HL-60 (cell line): Measurements from ENCODE around the gene NARF.
"Not testable (repeated sequence)": the region's sequence is repeated elsewhere in the genome, so short reads cannot be mapped to it uniquely, and the experiment has no call there.

ENCODE experiments used
- DNase-seq, 2 experiments: peaks; one replicate each; pipeline ENCODE4 v3.0.0-alpha.2; 2010 to 2020; ENCODE audit warnings: low read depth in 1 of 2, low spot score in 1 of 2
- H3K27ac ChIP-seq: fragments of 250-450 bp; sonication (Bioruptor Pico); replicated peaks from 2 replicates; pipeline ENCODE4 v1.5.1; 2020; ENCODE audit warnings: mild to moderate bottlenecking, moderate library complexity
- H3K27me3 ChIP-seq: fragments of 250-450 bp; sonication (Bioruptor Pico); 2 replicates; pipeline ENCODE4 v1.5.1; 2021; ENCODE audit warnings: mild to moderate bottlenecking, moderate library complexity; ENCODE audit not compliant: insufficient read depth, poor library complexity, severe bottlenecking
- H3K4me3 ChIP-seq: replicated peaks from 2 replicates; pipeline ENCODE4 v1.5.1; 2011; ENCODE audit warnings: mild to moderate bottlenecking, control low read depth, low read length; ENCODE audit not compliant: insufficient read depth
- GABPA ChIP-seq: IDR thresholded peaks from 2 replicates; pipeline ENCODE4 v1.6.1; 2012; ENCODE audit warnings: low read depth
- POLR2AphosphoS5 ChIP-seq: IDR thresholded peaks from 2 replicates; pipeline ENCODE4 v1.6.1; 2012; ENCODE audit warnings: low read depth
- SPI1 ChIP-seq: IDR thresholded peaks from 2 replicates; pipeline ENCODE4 v1.6.1; 2012; ENCODE audit warnings: low read depth, mild to moderate bottlenecking, borderline replicate concordance
- TF ChIP-seq, protein P1 (sequence below): IDR thresholded peaks from one replicate; pipeline ENCODE4 v1.5.1; 2011; ENCODE audit warnings: low read length, control low read depth, inconsistent platforms; ENCODE audit not compliant: insufficient read depth
- TF ChIP-seq, protein P2 (sequence below): IDR thresholded peaks from 2 replicates; pipeline ENCODE4 v1.6.1; 2012; ENCODE audit warnings: low read depth; ENCODE audit not compliant: insufficient replicate concordance

The NARF gene

DNA sequence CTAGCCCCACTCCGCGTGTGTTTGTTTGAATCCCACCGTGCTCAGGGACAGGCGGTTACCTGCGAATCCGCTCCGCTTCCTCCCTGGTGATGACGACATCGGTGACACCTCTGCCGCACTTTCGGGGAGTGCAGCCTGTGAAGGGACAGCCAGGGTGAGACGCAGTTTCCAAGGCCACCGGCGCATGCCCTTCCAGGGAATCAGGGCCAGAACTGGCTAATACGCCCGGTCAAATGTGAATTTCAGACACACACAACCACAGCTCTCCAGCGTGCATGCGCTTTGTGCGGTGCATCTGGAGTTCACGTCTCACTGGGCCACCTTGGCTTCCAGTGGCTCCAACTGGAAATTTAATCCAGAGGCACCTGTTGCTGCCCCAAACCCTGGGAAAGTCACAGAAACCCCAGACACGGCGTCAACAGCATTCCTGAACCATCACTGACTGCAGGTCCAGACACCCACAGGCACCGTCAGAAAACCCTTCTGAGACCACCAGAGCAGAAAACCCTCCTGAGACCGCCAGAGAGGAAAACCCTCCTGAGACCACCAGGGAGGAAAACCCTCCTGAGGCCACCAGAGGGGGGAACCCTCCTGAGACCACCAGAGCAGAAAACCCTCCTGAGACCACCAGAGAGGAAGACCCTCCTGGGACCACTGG, 47.0 kb upstream of the NARF start:
- Histone ChIP-seq H3K4me3 (no peak overlapping the region), H3K27me3 (no peaks in the 10 kb centered on the region), H3K27ac (no peak overlapping the region)
- DNase-seq: no peak
- no peak for TF ChIP-seq GABPA
- TF ChIP-seq, protein P1, sequence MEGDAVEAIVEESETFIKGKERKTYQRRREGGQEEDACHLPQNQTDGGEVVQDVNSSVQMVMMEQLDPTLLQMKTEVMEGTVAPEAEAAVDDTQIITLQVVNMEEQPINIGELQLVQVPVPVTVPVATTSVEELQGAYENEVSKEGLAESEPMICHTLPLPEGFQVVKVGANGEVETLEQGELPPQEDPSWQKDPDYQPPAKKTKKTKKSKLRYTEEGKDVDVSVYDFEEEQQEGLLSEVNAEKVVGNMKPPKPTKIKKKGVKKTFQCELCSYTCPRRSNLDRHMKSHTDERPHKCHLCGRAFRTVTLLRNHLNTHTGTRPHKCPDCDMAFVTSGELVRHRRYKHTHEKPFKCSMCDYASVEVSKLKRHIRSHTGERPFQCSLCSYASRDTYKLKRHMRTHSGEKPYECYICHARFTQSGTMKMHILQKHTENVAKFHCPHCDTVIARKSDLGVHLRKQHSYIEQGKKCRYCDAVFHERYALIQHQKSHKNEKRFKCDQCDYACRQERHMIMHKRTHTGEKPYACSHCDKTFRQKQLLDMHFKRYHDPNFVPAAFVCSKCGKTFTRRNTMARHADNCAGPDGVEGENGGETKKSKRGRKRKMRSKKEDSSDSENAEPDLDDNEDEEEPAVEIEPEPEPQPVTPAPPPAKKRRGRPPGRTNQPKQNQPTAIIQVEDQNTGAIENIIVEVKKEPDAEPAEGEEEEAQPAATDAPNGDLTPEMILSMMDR: no peak
- TF ChIP-seq POLR2AphosphoS5: no peak
- no peak for TF ChIP-seq SPI1
- TF ChIP-seq, protein P2, sequence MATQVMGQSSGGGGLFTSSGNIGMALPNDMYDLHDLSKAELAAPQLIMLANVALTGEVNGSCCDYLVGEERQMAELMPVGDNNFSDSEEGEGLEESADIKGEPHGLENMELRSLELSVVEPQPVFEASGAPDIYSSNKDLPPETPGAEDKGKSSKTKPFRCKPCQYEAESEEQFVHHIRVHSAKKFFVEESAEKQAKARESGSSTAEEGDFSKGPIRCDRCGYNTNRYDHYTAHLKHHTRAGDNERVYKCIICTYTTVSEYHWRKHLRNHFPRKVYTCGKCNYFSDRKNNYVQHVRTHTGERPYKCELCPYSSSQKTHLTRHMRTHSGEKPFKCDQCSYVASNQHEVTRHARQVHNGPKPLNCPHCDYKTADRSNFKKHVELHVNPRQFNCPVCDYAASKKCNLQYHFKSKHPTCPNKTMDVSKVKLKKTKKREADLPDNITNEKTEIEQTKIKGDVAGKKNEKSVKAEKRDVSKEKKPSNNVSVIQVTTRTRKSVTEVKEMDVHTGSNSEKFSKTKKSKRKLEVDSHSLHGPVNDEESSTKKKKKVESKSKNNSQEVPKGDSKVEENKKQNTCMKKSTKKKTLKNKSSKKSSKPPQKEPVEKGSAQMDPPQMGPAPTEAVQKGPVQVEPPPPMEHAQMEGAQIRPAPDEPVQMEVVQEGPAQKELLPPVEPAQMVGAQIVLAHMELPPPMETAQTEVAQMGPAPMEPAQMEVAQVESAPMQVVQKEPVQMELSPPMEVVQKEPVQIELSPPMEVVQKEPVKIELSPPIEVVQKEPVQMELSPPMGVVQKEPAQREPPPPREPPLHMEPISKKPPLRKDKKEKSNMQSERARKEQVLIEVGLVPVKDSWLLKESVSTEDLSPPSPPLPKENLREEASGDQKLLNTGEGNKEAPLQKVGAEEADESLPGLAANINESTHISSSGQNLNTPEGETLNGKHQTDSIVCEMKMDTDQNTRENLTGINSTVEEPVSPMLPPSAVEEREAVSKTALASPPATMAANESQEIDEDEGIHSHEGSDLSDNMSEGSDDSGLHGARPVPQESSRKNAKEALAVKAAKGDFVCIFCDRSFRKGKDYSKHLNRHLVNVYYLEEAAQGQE: no peak

DNA sequence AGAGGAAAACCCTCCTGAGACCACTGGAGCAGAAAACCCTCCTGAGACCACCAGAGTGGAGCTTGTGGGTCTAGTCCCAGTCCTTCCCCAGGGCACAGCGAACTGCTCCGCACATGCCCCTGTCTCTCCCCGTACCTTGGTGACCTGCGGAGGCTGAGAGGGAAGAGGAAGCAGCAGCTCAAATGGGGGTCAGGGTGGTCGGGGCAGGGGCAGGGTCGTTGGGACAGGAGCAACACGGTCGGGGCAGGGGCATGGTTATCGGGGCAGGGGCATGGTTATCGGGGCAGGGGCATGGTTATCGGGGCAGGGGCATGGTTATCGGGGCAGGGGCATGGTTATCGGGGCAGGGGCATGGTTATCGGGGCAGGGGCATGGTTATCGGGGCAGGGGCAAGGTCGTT, 46.5 kb upstream of the NARF start:
- H3K4me3 ChIP-seq, H3K27ac ChIP-seq, H3K27me3 ChIP-seq, DNase-seq: not testable (repeated sequence)

DNA sequence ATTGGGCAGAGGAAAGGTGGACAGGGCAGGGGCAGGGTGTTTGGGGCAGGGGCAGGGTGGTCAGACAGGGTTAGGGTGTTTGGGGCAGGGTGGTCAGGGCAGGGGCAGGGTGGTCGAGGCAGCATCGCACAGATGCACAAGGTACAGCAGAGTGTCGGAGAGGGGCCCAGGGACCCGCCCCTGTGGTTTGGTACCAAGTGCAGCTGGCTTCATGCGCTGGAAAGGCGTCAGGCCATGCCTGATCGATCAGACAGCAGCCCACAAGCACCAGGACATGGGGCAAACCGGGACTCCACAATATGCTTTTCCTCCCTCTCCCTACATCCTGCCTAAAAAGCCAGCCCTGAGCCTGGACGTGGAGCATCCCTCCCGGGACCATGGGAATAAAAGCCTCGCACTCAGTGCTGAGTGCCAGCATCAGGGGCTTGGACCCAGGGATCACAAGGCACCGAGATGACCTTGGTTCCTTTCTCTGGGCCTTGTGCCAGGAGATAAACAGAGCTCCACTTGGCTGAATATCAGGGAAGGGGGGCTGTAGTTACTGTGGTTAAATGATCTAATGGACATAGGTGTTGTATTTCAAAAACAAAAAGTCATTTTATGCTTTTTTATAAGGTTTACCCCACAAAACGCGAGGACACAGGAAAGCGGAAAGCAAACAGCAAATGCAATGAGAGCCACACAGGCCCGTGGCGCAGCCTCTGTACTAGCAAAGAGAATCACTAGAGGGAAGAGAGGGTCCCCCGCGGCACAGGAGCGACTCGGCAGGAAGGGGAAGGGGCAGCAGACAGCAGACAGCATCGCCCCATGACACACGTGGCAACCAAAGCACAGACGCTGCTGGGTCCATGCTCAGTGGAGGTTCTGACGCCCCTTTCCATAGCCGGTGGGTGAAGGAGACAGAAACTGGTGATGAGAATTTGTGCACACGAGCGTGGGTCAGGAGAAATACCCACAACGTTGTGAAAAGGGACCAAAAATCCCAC, 45.7 kb upstream of the NARF start:
- Histone ChIP-seq H3K27me3 (no peaks in the 10 kb centered on the region), H3K4me3 (no peak overlapping the region), H3K27ac (no peak overlapping the region)
- no peak for DNase-seq
- TF ChIP-seq, protein P1: no peak
- TF ChIP-seq, protein P2: no peak
- TF ChIP-seq GABPA (no peak), SPI1 (no peak)

DNA sequence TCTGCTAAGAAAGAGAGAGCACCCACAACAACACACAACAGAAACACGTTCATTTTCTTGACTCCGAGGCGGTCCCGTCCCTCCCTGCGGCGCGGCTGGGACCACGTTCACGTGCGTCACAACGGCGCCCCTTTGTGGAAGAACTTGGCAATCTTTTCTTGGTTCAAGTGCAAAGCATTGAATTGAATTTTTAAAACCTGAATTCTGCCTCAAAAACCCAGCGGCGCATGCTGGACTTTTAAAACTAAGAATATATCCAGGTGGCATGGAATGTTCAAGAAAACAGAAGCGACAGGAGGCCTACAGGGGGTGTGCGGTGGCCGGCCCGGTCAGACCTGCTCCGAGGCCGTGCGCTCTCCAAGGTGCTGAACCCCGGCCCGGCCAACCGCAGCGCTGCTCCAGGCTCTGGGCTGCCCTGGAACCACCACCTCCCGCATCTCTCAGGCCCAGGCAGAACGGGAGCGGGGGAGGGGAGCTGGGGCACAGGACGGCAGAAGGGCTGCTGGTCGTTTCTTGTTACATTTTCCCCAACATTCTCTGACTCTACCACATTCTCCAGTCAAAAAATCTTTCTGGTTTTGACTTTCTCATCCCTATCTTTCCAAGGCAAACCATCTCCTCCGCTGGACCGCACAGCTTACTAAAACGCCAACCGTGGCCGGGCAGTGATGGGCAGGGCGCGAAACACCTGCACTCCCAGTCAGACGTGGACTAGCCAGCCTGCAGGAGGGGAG, 43.8 kb upstream of the NARF start:
- Histone ChIP-seq H3K27me3 (no peaks in the 10 kb centered on the region), H3K4me3 (no peak overlapping the region), H3K27ac (no peak overlapping the region)
- TF ChIP-seq SPI1 (no peak), GABPA (no peak), POLR2AphosphoS5 (no peak)
- TF ChIP-seq, protein P2: peak; percentile 99
- TF ChIP-seq, protein P1: peak; percentile 16
- peak; percentile 46 to 73 for DNase-seq
